Medulla oblongata (tissue), 1 donor: Measurements from ENCODE around the gene PIAS4.

Experiments
- DNase-seq: peaks from one replicate; pipeline ENCODE4 v3.0.0-alpha.2; 2015; ENCODE audit errors: extremely low spot score

PIAS4 gene

GRCh38 chr19:4059891-4060620 lies 52.5 kb downstream of the PIAS4 start:
- DNase-seq: no peak

GRCh38 chr19:4060621-4061177 lies 53.2 kb downstream of the PIAS4 start:
- no peak for DNase-seq

GRCh38 chr19:4061178-4061682 lies 53.7 kb downstream of the PIAS4 start:
- DNase-seq: no peak

- no peak for DNase-seq
Observed at GRCh38 chr19:4061683-4062418, 54.3 kb downstream of the PIAS4 start.

- no peak for DNase-seq
Observed at GRCh38 chr19:4062419-4063368, 55.2 kb downstream of the PIAS4 start.

- no peak for DNase-seq
Observed at GRCh38 chr19:4063369-4064148, 56.0 kb downstream of the PIAS4 start.

- DNase-seq: peak; percentile 48
Observed at GRCh38 chr19:4064149-4064495, 56.6 kb downstream of the PIAS4 start.

- peak; percentile 86 for DNase-seq
Observed at GRCh38 chr19:4064496-4065260, 57.1 kb downstream of the PIAS4 start.

- peak; percentile 97 for DNase-seq
Observed at GRCh38 chr19:4065430-4066175, 58.1 kb downstream of the PIAS4 start.

GRCh38 chr19:4066176-4066606 lies 58.7 kb downstream of the PIAS4 start:
- DNase-seq: no peak

GRCh38 chr19:4066682-4067395 lies 59.3 kb downstream of the PIAS4 start, which contains the start of gene ZBTB7A:
Gene ZBTB7A (minus strand): TSS chr19:4066899. CDS start chr19:4055232, 11,667 bp downstream.
- DNase-seq: peak; percentile 65

GRCh38 chr19:4067396-4068046 lies 60.0 kb downstream of the PIAS4 start:
- DNase-seq: peak; percentile 48

GRCh38 chr19:4068047-4068966 lies 60.8 kb downstream of the PIAS4 start:
- DNase-seq: no peak

- DNase-seq: no peak
Observed at GRCh38 chr19:4069331-4069959, 61.9 kb downstream of the PIAS4 start.

- no peak for DNase-seq
Observed at GRCh38 chr19:4071610-4072009, 64.1 kb downstream of the PIAS4 start.

GRCh38 chr19:4075373-4075772 lies 67.8 kb downstream of the PIAS4 start:
- no peak for DNase-seq

- no peak for DNase-seq
Observed at GRCh38 chr19:4077007-4077374, 69.5 kb downstream of the PIAS4 start.
